ENCODE results near the gene PSD4.

Gene PSD4

DNA sequence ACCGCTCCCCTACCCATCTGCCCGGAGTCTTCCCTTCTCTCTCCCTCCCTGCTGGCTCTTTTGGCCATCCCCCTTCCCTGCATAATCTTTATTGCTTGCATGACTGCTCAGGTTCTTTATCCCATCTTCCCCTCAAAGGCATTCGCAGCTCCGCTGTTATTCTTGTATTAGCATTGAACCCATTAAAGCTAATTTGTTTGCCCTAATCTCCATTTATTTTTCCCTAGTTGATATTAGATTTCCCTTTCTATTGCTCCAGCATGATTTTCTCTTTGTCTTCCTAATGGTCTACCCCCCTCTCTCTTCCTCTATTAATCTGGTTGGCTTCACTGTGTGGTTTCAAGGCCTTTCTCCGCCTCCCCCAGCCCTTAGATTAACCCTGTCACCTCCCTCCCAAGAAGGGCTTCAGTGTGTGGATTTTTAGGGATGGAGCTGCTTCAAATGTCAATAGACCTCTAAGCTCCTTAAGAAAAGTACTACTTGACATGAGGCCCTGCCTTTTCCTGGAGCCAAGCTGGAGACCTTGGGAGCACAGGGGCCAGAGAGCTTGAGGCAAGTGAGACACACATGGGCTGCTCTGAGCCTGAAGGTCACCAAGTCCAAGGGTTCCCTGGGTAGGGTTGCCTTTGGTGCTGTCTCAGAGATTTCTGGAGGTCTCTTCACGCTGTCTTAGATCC lies 84.8 kb downstream of the PSD4 start:
- DNase-seq (ENCODE audit: low read depth in 2 of 3, low spot score in 1 of 3): no peak
